NCI-H2171 (cell line): Measurements from ENCODE around the gene TFAP2D.

ENCODE experiments used
- DNase-seq: peaks from one replicate; lab custom pipeline; 2025; lab: John Stamatoyannopoulos, UW

The TFAP2D gene

GRCh38 chr6:50720623-50721022 lies 7.3 kb downstream of the TFAP2D start:
- no peak for DNase-seq

DNA sequence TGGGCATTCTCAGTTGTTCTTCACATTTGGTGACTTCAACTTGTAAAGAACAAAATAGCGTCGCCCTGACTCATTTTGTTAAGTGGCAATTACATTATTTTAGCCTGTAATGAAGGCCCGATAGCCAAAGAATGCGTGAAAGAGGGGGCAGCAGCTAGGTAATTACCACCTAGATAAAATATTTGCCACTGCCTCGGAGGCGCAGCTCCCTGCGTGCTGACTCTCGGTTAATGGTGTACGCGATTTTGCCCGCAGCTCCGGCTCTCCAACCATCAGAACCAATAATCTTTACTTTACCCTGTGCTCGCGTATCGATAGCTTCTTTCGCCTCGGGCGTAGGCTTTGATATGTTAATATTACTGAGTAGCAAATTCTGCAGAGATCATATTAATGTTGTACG lies 8.7 kb downstream of the TFAP2D start:
- no peak for DNase-seq

- DNase-seq: no peak
Observed at GRCh38 chr6:50722829-50723554, 9.7 kb downstream of the TFAP2D start.

DNA sequence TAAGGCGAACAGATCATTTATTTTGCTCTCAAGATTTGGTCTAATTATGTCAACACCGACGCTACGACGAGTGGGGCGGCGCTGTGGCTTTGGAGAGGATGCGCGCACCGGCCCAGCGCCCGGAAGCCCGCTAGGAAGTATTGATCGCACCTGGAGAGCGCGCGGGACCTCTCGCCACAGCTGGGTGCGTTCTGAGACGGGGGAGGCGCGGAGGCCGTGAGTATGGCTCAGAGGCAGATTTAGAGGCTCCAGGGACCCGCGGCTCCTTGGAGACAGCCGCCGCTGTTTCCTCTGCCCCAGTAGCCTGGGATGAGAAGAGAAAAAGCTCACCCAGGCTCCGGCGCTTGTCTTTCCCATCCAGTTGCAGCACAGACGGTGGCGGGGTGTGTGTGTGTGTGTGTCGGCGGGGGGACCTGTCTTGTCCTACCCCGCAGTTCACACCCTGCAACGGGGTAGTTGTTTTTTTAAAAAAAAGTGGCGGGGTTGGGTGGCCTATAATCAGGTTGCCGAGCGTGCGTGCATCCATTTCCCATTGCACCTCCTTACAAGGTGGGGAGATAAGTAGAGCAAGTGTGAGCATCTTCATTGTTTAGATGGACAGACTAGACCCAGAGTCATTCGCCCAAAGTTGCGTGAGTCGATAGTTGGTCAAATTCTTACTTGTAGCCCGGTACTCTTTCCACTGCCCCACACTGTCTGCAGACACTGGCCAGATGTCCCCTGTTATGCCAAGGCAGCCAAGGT lies 11.2 kb downstream of the TFAP2D start:
- DNase-seq: no peak

DNA sequence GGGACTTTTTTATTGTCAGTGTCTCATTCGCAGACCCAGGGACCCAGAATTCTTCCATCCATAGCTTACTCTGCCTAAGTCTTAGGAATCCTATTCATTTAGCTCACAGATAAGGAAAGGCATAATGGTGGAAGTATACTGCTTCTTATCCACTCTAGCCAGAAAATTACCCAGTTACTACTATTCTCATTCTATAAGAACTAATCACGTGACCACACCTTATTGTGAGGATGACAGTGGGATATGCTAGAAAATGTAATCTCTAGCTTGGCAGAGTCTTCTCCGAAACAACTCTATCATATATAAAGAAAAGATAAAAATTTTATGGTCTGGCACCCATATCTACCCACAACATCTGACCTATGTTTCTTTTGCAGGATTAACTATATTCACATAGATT lies 21.2 kb downstream of the TFAP2D start:
- no peak for DNase-seq

- no peak for DNase-seq
Observed at GRCh38 chr6:50742161-50742560, 28.8 kb downstream of the TFAP2D start.

- no peak for DNase-seq
Observed at GRCh38 chr6:50744976-50745375, 31.6 kb downstream of the TFAP2D start.

GRCh38 chr6:50762798-50763197 lies 49.5 kb downstream of the TFAP2D start:
- no peak for DNase-seq

DNA sequence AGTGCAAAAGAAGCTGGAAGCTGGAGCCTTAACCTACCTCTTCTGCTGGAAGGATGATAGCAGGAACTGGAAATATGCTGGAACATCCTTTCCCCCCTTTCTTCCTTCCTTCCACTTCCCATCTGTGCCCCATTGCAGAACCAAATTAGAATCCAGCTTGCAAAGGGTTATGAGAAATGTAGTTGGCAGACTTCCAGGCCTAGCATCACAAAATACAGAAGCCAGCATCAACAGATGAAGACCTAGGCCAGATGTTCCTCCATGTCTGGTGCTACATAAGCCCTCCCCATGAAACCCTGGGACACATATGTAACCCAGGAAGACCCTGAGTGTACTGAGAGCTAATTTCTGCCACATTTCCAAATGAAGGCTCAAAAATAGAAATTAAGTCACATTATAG lies 65.4 kb downstream of the TFAP2D start:
- DNase-seq: peak; percentile 4

GRCh38 chr6:50780382-50780781 lies 67.1 kb downstream of the TFAP2D start:
- no peak for DNase-seq

DNA sequence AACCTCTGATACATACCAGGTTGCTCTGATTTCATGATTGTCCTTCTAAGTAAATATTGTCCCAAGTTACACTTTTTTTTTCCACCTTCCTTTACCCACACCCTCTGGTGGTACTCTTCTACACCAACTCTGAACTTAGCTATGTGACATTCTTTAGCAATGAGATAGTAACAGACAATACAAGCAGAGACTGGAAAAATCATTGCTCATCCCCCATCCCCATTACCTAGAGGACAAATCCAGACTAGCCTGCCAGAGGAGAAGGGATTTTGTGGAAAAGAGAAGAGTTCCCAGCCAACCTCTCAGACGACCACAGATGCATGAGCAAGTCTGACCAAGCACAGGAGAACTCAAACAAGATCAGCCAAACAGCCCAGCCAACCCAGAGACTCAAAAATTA lies 72.6 kb downstream of the TFAP2D start:
- no peak for DNase-seq

GRCh38 chr6:50791900-50792508 lies 78.7 kb downstream of the TFAP2D start:
- peak; percentile 36 for DNase-seq

GRCh38 chr6:50792771-50793170 lies 79.4 kb downstream of the TFAP2D start:
- no peak for DNase-seq

DNA sequence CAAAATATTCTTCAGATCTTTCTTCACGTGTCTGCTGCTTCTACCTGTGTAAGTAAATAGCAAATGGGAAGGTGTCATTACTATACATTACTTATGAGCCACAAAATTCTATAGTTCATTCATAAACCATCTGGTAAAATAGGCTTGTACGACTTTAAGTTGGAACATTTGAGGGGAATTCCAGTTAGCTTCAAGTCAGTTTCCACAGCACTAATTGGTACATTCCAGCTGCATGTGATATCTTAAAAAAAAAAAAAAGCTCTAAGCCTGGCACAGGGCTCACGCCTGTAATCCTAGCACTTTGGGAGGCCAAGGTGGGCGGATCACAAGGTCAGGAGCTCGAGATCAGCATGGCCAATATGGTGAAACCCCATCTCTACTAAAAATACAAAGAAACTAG lies 82.2 kb downstream of the TFAP2D start:
- DNase-seq: no peak

GRCh38 chr6:50804283-50804682 lies 91.0 kb downstream of the TFAP2D start:
- no peak for DNase-seq

GRCh38 chr6:50807035-50807434 lies 93.7 kb downstream of the TFAP2D start:
- no peak for DNase-seq

GRCh38 chr6:50815436-50816114 lies 102.2 kb downstream of the TFAP2D start:
- no peak for DNase-seq

GRCh38 chr6:50816115-50816675 lies 102.9 kb downstream of the TFAP2D start:
- DNase-seq: peak; percentile 70

DNA sequence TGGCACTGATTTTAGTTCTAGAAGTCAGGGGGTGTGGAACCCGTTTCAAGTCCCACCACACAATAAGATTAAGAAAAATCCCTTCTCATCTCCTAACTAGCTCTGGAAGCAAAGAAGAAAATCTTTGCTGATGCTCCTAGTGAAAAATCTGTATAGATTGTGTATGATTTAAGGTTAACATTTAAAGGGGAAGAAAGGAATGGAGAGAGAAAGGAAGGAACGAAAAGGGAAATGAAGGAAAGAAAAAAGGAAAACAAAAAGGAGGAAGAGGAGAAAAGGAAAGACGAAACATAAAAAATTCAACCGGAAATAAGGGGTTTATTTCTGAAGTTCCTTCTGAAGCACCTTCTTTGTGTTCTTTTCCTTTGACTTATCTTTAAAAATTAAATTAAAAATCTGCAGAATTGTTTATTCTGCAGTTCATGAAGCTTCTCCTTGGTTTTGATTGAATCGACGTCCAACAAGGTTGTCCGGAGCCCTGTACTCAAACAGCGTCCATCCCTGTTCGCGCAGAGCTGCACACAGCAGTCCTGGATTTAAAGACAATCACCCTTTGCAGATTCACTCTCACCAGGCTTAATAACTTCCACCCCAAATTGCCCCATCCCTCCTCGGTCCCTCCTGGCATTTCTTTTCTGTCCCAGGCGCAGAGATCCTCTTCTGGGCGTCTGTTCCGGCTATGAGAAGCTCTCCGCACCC lies 103.8 kb downstream of the TFAP2D start:
- DNase-seq: no peak

- no peak for DNase-seq
Observed at GRCh38 chr6:50817646-50817950, 104.3 kb downstream of the TFAP2D start.

- DNase-seq: no peak
Observed at GRCh38 chr6:50818020-50818419, 104.7 kb downstream of the TFAP2D start.

- DNase-seq: no peak
Observed at GRCh38 chr6:50818673-50819072, 105.3 kb downstream of the TFAP2D start, which contains the start of gene TFAP2B. TSS of gene TFAP2B (plus strand) at chr6:50818871. CDS start at chr6:50818892, 21 bp downstream.
